T-cell (primary cell): ENCODE results near the gene AGBL3. TPM values are rescaled to one million over a fixed set of nuclear protein-coding genes. Genes with fewer than 3 reads are reported as not detected.

Experiments used
- ATAC-seq, 4 experiments: fragments of 200-7000 bp in 3 of 4; fragments of 150-1000 bp in 1 of 4; cut with Tn5 transposase; replicated peaks in 1 of 4; 1 replicate in 3 of 4; 2 replicates in 1 of 4; pipeline ENCODE4 v1.10.0; 2021; ENCODE audit warnings: moderate library complexity in 3 of 4, mild to moderate bottlenecking in 2 of 4, moderate number of reproducible peaks in 1 of 4
- CTCF ChIA-PET, 2 donors: fragments of 300-600 bp; sonication (Branson Sonifier 250); formaldehyde crosslinking; loops; one replicate each; lab custom pipeline; 2022; ENCODE audit warnings: antibody characterized with exemption in 2 of 2; lab: Charles Lee
- POLR2A ChIA-PET, 2 donors: fragments of 300-600 bp; sonication (Branson Sonifier 250); formaldehyde crosslinking; loops; one replicate each; lab custom pipeline; 2022; ENCODE audit warnings: antibody characterized with exemption in 2 of 2; lab: Charles Lee
- DNase-seq, 35 experiments: peaks; one replicate each; pipeline versions ENCODE4 v3.0.0 to v3.0.0-alpha.2; 2013 to 2023
- H3K27ac ChIP-seq: one replicate; pipeline ENCODE4 v1.5.1; 2013; ENCODE audit warnings: low read length
- H3K27me3 ChIP-seq, 2 experiments: replicated peaks in 1 of 2; 1 replicate in 1 of 2; 2 replicates in 1 of 2; pipeline versions ENCODE4 v1.6.1 to v1.7.0; 2013; ENCODE audit warnings: low read length in 1 of 2, mixed read lengths in 1 of 2; ENCODE audit not compliant: control insufficient read depth in 2 of 2, insufficient read depth in 2 of 2; ENCODE audit errors: extremely low read depth in 1 of 2
- H3K36me3 ChIP-seq, 2 donors: 1 replicate in 1 of 2; 2 replicates in 1 of 2; pipeline versions ENCODE4 v1.6.1 to v1.7.0; 2013; ENCODE audit warnings: low read length in 1 of 2; ENCODE audit not compliant: control insufficient read depth in 2 of 2, insufficient read depth in 1 of 2; ENCODE audit errors: extremely low read depth in 1 of 2
- H3K4me1 ChIP-seq, 2 experiments: 1 replicate in 1 of 2; 2 replicates in 1 of 2; pipeline versions ENCODE4 v1.6.1 to v1.7.0; 2013; ENCODE audit warnings: low read length in 2 of 2, mixed read lengths in 1 of 2; ENCODE audit not compliant: insufficient read depth in 2 of 2, control insufficient read depth in 1 of 2; ENCODE audit errors: extremely low read depth in 1 of 2
- H3K4me3 ChIP-seq, 2 donors: 1 replicate in 1 of 2; 2 replicates in 1 of 2; pipeline versions ENCODE4 v1.5.1 to v1.7.0; 2013; ENCODE audit warnings: mild to moderate bottlenecking in 2 of 2, low read length in 1 of 2, moderate library complexity in 1 of 2; ENCODE audit not compliant: control insufficient read depth in 1 of 2; ENCODE audit errors: extremely low read depth in 1 of 2
- H3K9me3 ChIP-seq: 2 replicates; pipeline ENCODE4 v1.7.0; 2013
- H3K27ac Mint-ChIP-seq, 2 donors: one replicate each; pipeline ENCODE4 v1.8.0; 2020 to 2021; ENCODE audit warnings: mild to moderate bottlenecking in 2 of 2, mixed read lengths in 2 of 2
- H3K27me3 Mint-ChIP-seq, 2 donors: one replicate each; pipeline ENCODE4 v1.8.0; 2021 to 2022; ENCODE audit warnings: mixed read lengths in 2 of 2
- H3K36me3 Mint-ChIP-seq: one replicate; pipeline ENCODE4 v1.8.0; 2021; ENCODE audit warnings: mixed read lengths
- H3K4me1 Mint-ChIP-seq, 3 donors: one replicate each; pipeline ENCODE4 v1.8.0; 2020 to 2022; ENCODE audit warnings: mixed read lengths in 3 of 3, mild to moderate bottlenecking in 1 of 3
- H3K4me3 Mint-ChIP-seq, 3 donors: one replicate each; pipeline ENCODE4 v1.8.0; 2020 to 2022; ENCODE audit warnings: mild to moderate bottlenecking in 3 of 3, mixed read lengths in 3 of 3, moderate library complexity in 3 of 3
- H3K9me3 Mint-ChIP-seq, 3 donors: one replicate each; pipeline ENCODE4 v1.8.0; 2020 to 2022; ENCODE audit warnings: mixed read lengths in 3 of 3
- WGBS: methylation state at CpG from one replicate; pipeline ENCODE4 v1.1.5; 2013; ENCODE audit warnings: missing lambda C conversion rate; ENCODE audit not compliant: insufficient coverage; 5-methylcytosine and 5-hydroxymethylcytosine counted together
- total RNA-seq, 35 experiments: library from RNA in 6 of 35; stranded (reverse) in 6 of 35; fragments of 120-200 nt in 1 of 35; gene quantifications; one replicate each; pipeline versions ENCODE4 v1.2.1 to v1.2.4 and lab custom pipeline; 2013 to 2026

AGBL3 gene
- total RNA-seq, 5 donors from 2014 or later (not counting 1 experiment from before 2014, with no cell fraction given): 2.5 to 6.7 (median 3.5) TPM

DNA sequence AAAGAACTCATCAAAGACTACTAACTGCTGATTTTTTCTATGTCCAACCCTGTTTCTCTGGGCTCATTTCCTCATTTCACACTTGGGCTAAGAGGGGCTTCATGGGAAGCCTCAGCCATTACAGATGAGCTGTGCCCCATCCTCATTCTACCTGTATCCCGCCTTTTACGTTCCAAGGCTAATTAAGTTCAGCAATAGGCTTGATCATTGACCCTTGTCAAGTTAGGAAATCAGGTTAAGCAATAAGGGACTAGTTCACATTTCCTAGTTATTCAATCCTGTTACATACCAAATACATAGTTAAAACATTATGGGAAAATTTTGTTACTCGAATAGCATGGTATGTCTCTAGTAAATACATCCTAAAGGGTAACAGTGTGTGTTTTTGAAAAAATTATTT is 29.3 kb upstream of the AGBL3 start:
- no peaks in the 10 kb centered on the region for H3K9me3 Mint-ChIP-seq
- Histone ChIP-seq H3K9me3 (no peaks in the 10 kb centered on the region), H3K27ac (no peak overlapping the region), H3K4me1 (no peaks in the 10 kb centered on the region), H3K36me3 (no peaks in the 10 kb centered on the region), H3K4me3 (no peak overlapping the region), H3K27me3 (peaks cover 0 to 3% of the 10 kb centered on the region in 2 experiments)
- ChIA-PET POLR2A (interaction anchor here in 1 of 2 donors (0.6 to 0.7 kb wide), 2 partner anchors 17 to 272 kb away, joined by 3 to 4 read pairs; no protein-coding TSS in a partner anchor), CTCF (interaction anchor here (0.6 to 1.6 kb wide), 3 partner anchors 8 to 328 kb away, joined by 3 to 5 read pairs (median 3); no protein-coding TSS in a partner anchor)
- WGBS: 75% methylated on average over 2 of the region's 3 CpGs
- ATAC-seq (no peak), DNase-seq (no peak)
- H3K36me3 Mint-ChIP-seq: no peaks in the 10 kb centered on the region
- no peaks in the 10 kb centered on the region for H3K4me1 Mint-ChIP-seq
- H3K27ac Mint-ChIP-seq: no peak overlapping the region
- no peaks in the 10 kb centered on the region for H3K27me3 Mint-ChIP-seq
- H3K4me3 Mint-ChIP-seq: no peak overlapping the region

DNA sequence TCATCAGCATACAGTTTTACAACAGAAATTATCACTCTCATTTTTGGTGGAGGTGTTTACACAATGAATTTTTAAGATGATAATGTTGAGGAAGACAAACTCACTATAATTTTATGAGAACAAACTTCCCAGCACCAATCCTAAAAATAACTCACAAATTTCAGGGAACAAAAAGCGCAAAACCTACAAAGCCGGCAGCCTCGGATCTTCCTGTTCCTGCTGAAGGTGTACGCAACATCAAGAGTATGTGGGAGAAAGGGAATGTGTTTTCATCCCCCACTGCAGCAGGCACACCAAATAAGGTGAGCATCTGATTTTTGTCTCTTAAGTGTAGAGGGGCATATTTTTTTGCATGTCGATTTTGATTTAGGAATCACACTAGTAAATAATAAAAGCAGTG is 26.5 kb upstream of the AGBL3 start:
- H3K36me3 Mint-ChIP-seq: no peaks in the 10 kb centered on the region
- Histone ChIP-seq H3K4me3 (no peak overlapping the region), H3K27me3 (peaks cover 0 to 3% of the 10 kb centered on the region in 2 experiments), H3K27ac (no peak overlapping the region), H3K4me1 (no peaks in the 10 kb centered on the region), H3K36me3 (no peaks in the 10 kb centered on the region), H3K9me3 (no peaks in the 10 kb centered on the region)
- DNase-seq: no peak
- H3K4me1 Mint-ChIP-seq: no peaks in the 10 kb centered on the region
- no peak overlapping the region for H3K4me3 Mint-ChIP-seq
- H3K27ac Mint-ChIP-seq: no peak overlapping the region
- WGBS: no CpG with 5 or more reads among the region's 5 CpGs
- CTCF ChIA-PET: no interaction called here
- peaks cover 7 to 8% of the 10 kb centered on the region in 2 donors for H3K27me3 Mint-ChIP-seq
- H3K9me3 Mint-ChIP-seq: no peaks in the 10 kb centered on the region
- POLR2A ChIA-PET: no interaction called here
- no peak for ATAC-seq

DNA sequence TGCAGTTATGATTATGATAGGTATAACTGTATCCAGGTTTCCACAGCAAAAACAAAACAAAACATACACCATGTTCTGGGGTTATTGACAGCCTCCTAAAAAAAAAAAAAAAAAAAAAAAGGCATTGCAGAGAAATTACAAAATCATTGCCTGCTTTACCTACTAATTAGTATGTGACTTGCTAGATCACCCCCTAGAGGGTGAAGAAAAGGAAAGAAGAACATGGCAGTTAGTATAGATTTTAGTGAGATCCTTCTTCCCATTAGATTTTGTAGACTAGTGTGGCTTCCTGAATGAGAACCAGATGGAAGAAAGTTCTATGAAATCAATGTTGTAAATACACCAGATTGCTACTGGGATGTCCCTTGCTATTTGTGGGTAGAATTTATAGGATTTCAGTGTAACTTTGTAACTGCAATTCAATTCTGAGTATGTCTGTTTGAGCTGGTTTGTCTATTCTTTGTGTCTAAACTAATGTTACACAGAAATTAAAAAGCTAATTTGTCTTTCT is 24.0 kb upstream of the AGBL3 start:
- Mint-ChIP-seq H3K9me3 (no peaks in the 10 kb centered on the region), H3K4me1 (peaks cover 2 to 4% (median 2%) of the 10 kb centered on the region in 3 donors), H3K27me3 (peaks cover 7 to 8% of the 10 kb centered on the region in 2 donors), H3K27ac (no peak overlapping the region), H3K4me3 (no peak overlapping the region), H3K36me3 (no peaks in the 10 kb centered on the region)
- ATAC-seq (no peak), DNase-seq (no peak)
- peaks cover 0 to 3% of the 10 kb centered on the region in 2 experiments for H3K27me3 ChIP-seq
- no peak overlapping the region for H3K27ac ChIP-seq
- peaks cover 0 to under 1% of the 10 kb centered on the region in 2 experiments for H3K4me1 ChIP-seq
- no peaks in the 10 kb centered on the region for H3K9me3 ChIP-seq
- ChIA-PET POLR2A (no interaction called here), CTCF (interaction anchor here in 1 of 2 donors (0.6 kb wide), 1 partner anchor 244 kb away, joined by 4 read pairs; no protein-coding TSS in a partner anchor)
- no peaks in the 10 kb centered on the region for H3K36me3 ChIP-seq
- H3K4me3 ChIP-seq: no peak overlapping the region

DNA sequence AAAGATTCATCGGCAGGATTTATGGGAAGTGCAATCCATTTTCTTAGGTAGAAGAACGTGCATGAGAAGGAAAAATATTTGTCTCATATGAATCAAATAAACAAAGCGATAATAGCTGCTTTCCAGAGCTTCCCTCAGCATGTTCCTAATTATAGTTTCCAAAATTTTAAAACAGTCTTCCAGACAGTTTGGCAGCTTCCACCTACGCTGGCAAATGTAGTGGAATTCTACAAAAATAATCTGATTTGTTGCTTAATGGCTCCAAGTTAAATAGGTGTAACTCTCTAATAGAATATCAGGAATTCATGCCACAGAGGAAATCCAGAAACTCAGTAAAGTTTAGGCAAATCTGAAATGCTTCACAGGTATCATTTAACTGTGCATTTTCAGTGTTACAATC is 23.3 kb upstream of the AGBL3 start:
- peaks cover 0 to 2% of the 10 kb centered on the region in 2 experiments for H3K4me1 ChIP-seq
- ATAC-seq (no peak), DNase-seq (no peak)
- POLR2A ChIA-PET: no interaction called here
- CTCF ChIA-PET: interaction anchor here (0.6 kb wide), 2 partner anchors 139 to 243 kb away, joined by 3 to 4 read pairs; no protein-coding TSS in a partner anchor
- H3K36me3 ChIP-seq: no peaks in the 10 kb centered on the region
- Mint-ChIP-seq H3K4me3 (no peak overlapping the region), H3K4me1 (peaks cover 5 to 10% (median 5%) of the 10 kb centered on the region in 3 donors), H3K36me3 (no peaks in the 10 kb centered on the region), H3K9me3 (no peaks in the 10 kb centered on the region), H3K27ac (no peak overlapping the region), H3K27me3 (peaks cover 7 to 8% of the 10 kb centered on the region in 2 donors)
- H3K27ac ChIP-seq: no peak overlapping the region
- no CpG with 5 or more reads among the region's 4 CpGs for WGBS
- H3K27me3 ChIP-seq: peaks cover 0 to 3% of the 10 kb centered on the region in 2 experiments
- no peak overlapping the region for H3K4me3 ChIP-seq
- H3K9me3 ChIP-seq: no peaks in the 10 kb centered on the region

DNA sequence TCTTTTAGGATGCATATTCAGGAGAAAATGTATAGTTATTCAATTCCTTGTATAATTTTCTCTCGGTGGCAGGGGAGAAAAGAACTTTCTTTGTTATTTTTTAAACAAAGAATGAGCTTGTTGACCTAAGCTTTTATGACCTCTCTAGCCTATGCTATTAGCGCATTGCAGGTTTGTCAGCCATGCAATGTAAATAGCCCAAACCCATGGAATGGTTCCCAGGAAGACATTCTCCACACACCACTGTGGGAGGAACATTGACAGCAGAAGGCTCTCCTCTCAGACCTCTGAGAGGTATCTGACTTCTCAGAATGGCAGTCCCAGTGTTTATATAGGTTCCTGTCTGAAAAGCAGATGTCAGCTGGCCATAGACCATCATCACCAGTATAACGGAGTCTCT is 19.6 kb upstream of the AGBL3 start:
- Mint-ChIP-seq H3K27me3 (peaks cover 7 to 8% of the 10 kb centered on the region in 2 donors), H3K9me3 (no peaks in the 10 kb centered on the region), H3K4me3 (no peak overlapping the region), H3K36me3 (no peaks in the 10 kb centered on the region), H3K27ac (no peak overlapping the region), H3K4me1 (peaks cover 5 to 10% (median 5%) of the 10 kb centered on the region in 3 donors)
- ATAC-seq (no peak), DNase-seq (no peak)
- no peak overlapping the region for H3K4me3 ChIP-seq
- ChIA-PET CTCF (interaction anchor here in 1 of 2 donors (1.1 kb wide), 1 partner anchor 9 kb away, joined by 4 read pairs; no protein-coding TSS in a partner anchor), POLR2A (interaction anchor here in 1 of 2 donors (0.6 kb wide), 1 partner anchor 407 kb away, joined by 3 read pairs; no protein-coding TSS in a partner anchor)
- no peaks in the 10 kb centered on the region for H3K36me3 ChIP-seq
- no peaks in the 10 kb centered on the region for H3K27me3 ChIP-seq
- H3K9me3 ChIP-seq: no peaks in the 10 kb centered on the region
- peaks cover 0 to 2% of the 10 kb centered on the region in 2 experiments for H3K4me1 ChIP-seq
- 80% methylated on average over 1 of the region's 3 CpGs for WGBS
- H3K27ac ChIP-seq: no peak overlapping the region

DNA sequence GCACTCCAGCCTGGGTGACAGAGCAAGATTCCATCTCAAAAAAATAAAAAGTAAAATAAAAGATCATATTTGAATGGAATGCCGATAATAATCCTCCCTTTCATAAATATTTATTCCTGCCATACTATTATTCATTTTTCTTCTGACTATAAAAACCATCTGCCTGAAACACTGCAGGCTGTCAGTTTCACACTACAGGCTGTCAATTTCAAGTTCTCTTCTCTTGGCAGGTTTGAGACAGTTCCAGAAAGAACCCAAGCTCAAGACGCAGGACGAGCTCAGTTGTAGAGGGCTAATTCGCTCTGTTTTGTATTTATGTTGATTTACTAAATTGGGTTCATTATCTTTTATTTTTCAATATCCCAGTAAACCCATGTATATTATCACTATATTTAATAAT is 18.2 kb upstream of the AGBL3 start:
- ChIA-PET CTCF (no interaction called here), POLR2A (interaction anchor here in 1 of 2 donors (0.8 kb wide), 1 partner anchor 24 kb away, joined by 3 read pairs; no protein-coding TSS in a partner anchor)
- no CpG with 5 or more reads among the region's 4 CpGs for WGBS
- peaks cover 5 to 10% (median 5%) of the 10 kb centered on the region in 3 donors for H3K4me1 Mint-ChIP-seq
- H3K36me3 Mint-ChIP-seq: no peaks in the 10 kb centered on the region
- H3K27ac Mint-ChIP-seq: no peak overlapping the region
- Histone ChIP-seq H3K9me3 (no peaks in the 10 kb centered on the region), H3K36me3 (no peaks in the 10 kb centered on the region), H3K27me3 (no peaks in the 10 kb centered on the region), H3K4me3 (no peak overlapping the region), H3K27ac (no peak overlapping the region), H3K4me1 (peaks cover 0 to 2% of the 10 kb centered on the region in 2 experiments)
- peaks cover 3 to 12% of the 10 kb centered on the region in 2 donors for H3K27me3 Mint-ChIP-seq
- ATAC-seq: no peak
- no peak for DNase-seq
- no peak overlapping the region for H3K4me3 Mint-ChIP-seq
- H3K9me3 Mint-ChIP-seq: no peaks in the 10 kb centered on the region
